DMS153 (cell line): Measurements from ENCODE around the gene IL12B.
"Not testable (repeated sequence)": the region's sequence is repeated elsewhere in the genome, so short reads cannot be mapped to it uniquely, and the experiment has no call there.

Source experiments
- DNase-seq: peaks from one replicate; lab custom pipeline; 2025; lab: John Stamatoyannopoulos, UW

The IL12B gene

GRCh38 chr5:159332800-159333544 lies 2.7 kb upstream of the IL12B start:
- DNase-seq = no peak

- peak; percentile 24 for DNase-seq
Measured at GRCh38 chr5:159331093-159331973, 1.0 kb upstream of the IL12B start.

- no peak for DNase-seq
Measured at GRCh38 chr5:159324986-159325385, 5.3 kb downstream of the IL12B start.

- no peak for DNase-seq
Measured at GRCh38 chr5:159324102-159324755, 6.1 kb downstream of the IL12B start.

- DNase-seq = no peak
Measured at GRCh38 chr5:159322180-159322579, 8.1 kb downstream of the IL12B start.

- DNase-seq = no peak
Measured at GRCh38 chr5:159319832-159320231, 10.5 kb downstream of the IL12B start.

GRCh38 chr5:159319363-159319762 lies 10.9 kb downstream of the IL12B start:
- no peak for DNase-seq

- DNase-seq = no peak
Measured at GRCh38 chr5:159318448-159318847, 11.8 kb downstream of the IL12B start.

- no peak for DNase-seq
Measured at GRCh38 chr5:159317849-159318248, 12.4 kb downstream of the IL12B start.

GRCh38 chr5:159316519-159317383 lies 13.5 kb downstream of the IL12B start:
- no peak for DNase-seq

GRCh38 chr5:159313197-159313596 lies 17.1 kb downstream of the IL12B start:
- DNase-seq = no peak

GRCh38 chr5:159311063-159311462 lies 19.2 kb downstream of the IL12B start:
- no peak for DNase-seq

GRCh38 chr5:159310511-159310910 lies 19.8 kb downstream of the IL12B start:
- no peak for DNase-seq

GRCh38 chr5:159309689-159310433 lies 20.4 kb downstream of the IL12B start:
- no peak for DNase-seq

GRCh38 chr5:159304961-159305595 lies 25.2 kb downstream of the IL12B start:
- DNase-seq = no peak

GRCh38 chr5:159303286-159303685 lies 27.0 kb downstream of the IL12B start:
- no peak for DNase-seq

- DNase-seq = not testable (repeated sequence)
Measured at GRCh38 chr5:159301929-159302860, 28.1 kb downstream of the IL12B start.

- DNase-seq = no peak
Measured at GRCh38 chr5:159301466-159301865, 28.8 kb downstream of the IL12B start.

- not testable (repeated sequence) for DNase-seq
Measured at GRCh38 chr5:159297300-159297699, 33.0 kb downstream of the IL12B start.
